HepG2 (cell line): ENCODE results near the gene LIMS2. TPM values are rescaled to one million over a fixed set of nuclear protein-coding genes. Genes with fewer than 3 reads are reported as not detected.

Source experiments
- DNMT1 ChIP-seq: sonication (generic); formaldehyde crosslinking; IDR thresholded peaks from 2 replicates; pipeline ENCODE4 v1.5.1; 2020; ENCODE audit warnings: mild to moderate bottlenecking, missing genetic modification reagents
- NCOA1 ChIP-seq: sonication (generic); formaldehyde crosslinking; IDR thresholded peaks from 2 replicates; pipeline ENCODE4 v1.9.0; 2021; ENCODE audit warnings: missing genetic modification reagents
- NFRKB ChIP-seq: fragments of 450-650 bp; IDR thresholded peaks from 2 replicates; pipeline ENCODE4 v1.6.1; 2017
- RARG ChIP-seq: sonication (generic); formaldehyde crosslinking; IDR thresholded peaks from 2 replicates; pipeline ENCODE4 v1.4.0; 2020; ENCODE audit warnings: low read depth, mild to moderate bottlenecking, missing genetic modification reagents
- RBFOX2 ChIP-seq: fragments of 200-400 bp; formaldehyde crosslinking; IDR thresholded peaks from 2 replicates; pipeline ENCODE4 v1.6.1; 2017; ENCODE audit warnings: low read depth, mild to moderate bottlenecking, low read length
- TOPORS ChIP-seq: sonication (generic); formaldehyde crosslinking; IDR thresholded peaks from 2 replicates; pipeline ENCODE4 v1.8.0; 2023; ENCODE audit warnings: mild to moderate bottlenecking, missing genetic modification reagents
- ZNF335 ChIP-seq: sonication (generic); formaldehyde crosslinking; IDR thresholded peaks from 2 replicates; pipeline ENCODE4 v1.4.0; 2020; ENCODE audit warnings: missing genetic modification reagents
- ZNF496 ChIP-seq: sonication (generic); formaldehyde crosslinking; IDR thresholded peaks from 2 replicates; pipeline ENCODE4 v1.8.1; 2023; ENCODE audit warnings: mild to moderate bottlenecking, moderate library complexity, missing genetic modification reagents; ENCODE audit not compliant: insufficient replicate concordance
- ZNF589 ChIP-seq: sonication (generic); formaldehyde crosslinking; conservative IDR thresholded peaks from 2 replicates; pipeline ENCODE4 v1.8.0; 2022; ENCODE audit warnings: mild to moderate bottlenecking, moderate library complexity, missing genetic modification reagents
- ZNF670 ChIP-seq: sonication (generic); formaldehyde crosslinking; IDR thresholded peaks from 2 replicates; pipeline ENCODE4 v1.8.0; 2022; ENCODE audit warnings: mild to moderate bottlenecking, missing genetic modification reagents, borderline replicate concordance
- ZNF720 ChIP-seq: sonication (generic); formaldehyde crosslinking; IDR thresholded peaks from 2 replicates; pipeline ENCODE4 v1.4.0; 2020; ENCODE audit warnings: missing genetic modification reagents
- ZNF761 ChIP-seq: sonication (generic); formaldehyde crosslinking; conservative IDR thresholded peaks from 2 replicates; pipeline ENCODE4 v1.4.0; 2020; ENCODE audit warnings: mild to moderate bottlenecking, missing genetic modification reagents
- ZSCAN12 ChIP-seq: sonication (generic); formaldehyde crosslinking; IDR thresholded peaks from 2 replicates; pipeline ENCODE4 v1.9.0; 2021; ENCODE audit warnings: mild to moderate bottlenecking, missing genetic modification reagents
- polyA plus RNA-seq, 8 experiments: library from polyadenylated mRNA; depleted of rRNA in 3 of 8; stranded (reverse) in 7 of 8; unstranded in 1 of 8; fragments of >200 nt; fragmentation: Illumina TruSeq in 4 of 8; extraction: Trizol in 4 of 8; gene quantifications; 2 replicates each; pipeline versions ENCODE4 v1.2.1 to v1.2.3, GENCODE V29; 2011 to 2016; ENCODE audit warnings: low read depth in 4 of 8, missing spikeins in 1 of 8, mixed read lengths in 1 of 8; ENCODE audit not compliant: insufficient read depth in 1 of 8
- total RNA-seq, 5 experiments: library from RNA; depleted of rRNA; stranded (reverse); fragments of >200 nt; fragmentation: Illumina TruSeq; extraction: Trizol; gene quantifications; 2 replicates each; pipeline ENCODE4 v1.2.3, GENCODE V29; 2016; ENCODE audit warnings: low read depth in 1 of 5
- TF ChIP-seq, protein P1 (sequence below): sonication (generic); formaldehyde crosslinking; IDR thresholded peaks from 2 replicates; pipeline ENCODE4 v1.4.0; 2020; ENCODE audit warnings: missing genetic modification reagents
- TF ChIP-seq, protein P2 (sequence below): sonication (generic); formaldehyde crosslinking; IDR thresholded peaks from 2 replicates; pipeline ENCODE4 v1.5.1; 2020; ENCODE audit warnings: missing genetic modification reagents, mild to moderate bottlenecking, borderline replicate concordance
- TF ChIP-seq, protein P3 (sequence below): sonication (generic); formaldehyde crosslinking; IDR thresholded peaks from 2 replicates; pipeline ENCODE4 v1.5.1; 2020; ENCODE audit warnings: missing genetic modification reagents, mild to moderate bottlenecking, borderline replicate concordance
- TF ChIP-seq, protein P4 (sequence below): sonication (generic); formaldehyde crosslinking; IDR thresholded peaks from 2 replicates; pipeline ENCODE4 v1.5.1; 2020; ENCODE audit warnings: missing genetic modification reagents, mild to moderate bottlenecking, borderline replicate concordance
- TF ChIP-seq, protein P5 (sequence below): sonication (generic); formaldehyde crosslinking; IDR thresholded peaks from 2 replicates; pipeline ENCODE4 v1.5.1; 2020; ENCODE audit warnings: mild to moderate bottlenecking, missing genetic modification reagents, borderline replicate concordance

The LIMS2 gene
- total and polyA plus RNA-seq, 2 of the 13 experiments (the other 11 are each of a cell fraction or from before 2014, with no cell fraction given): 1.0 to 1.9 TPM

DNA sequence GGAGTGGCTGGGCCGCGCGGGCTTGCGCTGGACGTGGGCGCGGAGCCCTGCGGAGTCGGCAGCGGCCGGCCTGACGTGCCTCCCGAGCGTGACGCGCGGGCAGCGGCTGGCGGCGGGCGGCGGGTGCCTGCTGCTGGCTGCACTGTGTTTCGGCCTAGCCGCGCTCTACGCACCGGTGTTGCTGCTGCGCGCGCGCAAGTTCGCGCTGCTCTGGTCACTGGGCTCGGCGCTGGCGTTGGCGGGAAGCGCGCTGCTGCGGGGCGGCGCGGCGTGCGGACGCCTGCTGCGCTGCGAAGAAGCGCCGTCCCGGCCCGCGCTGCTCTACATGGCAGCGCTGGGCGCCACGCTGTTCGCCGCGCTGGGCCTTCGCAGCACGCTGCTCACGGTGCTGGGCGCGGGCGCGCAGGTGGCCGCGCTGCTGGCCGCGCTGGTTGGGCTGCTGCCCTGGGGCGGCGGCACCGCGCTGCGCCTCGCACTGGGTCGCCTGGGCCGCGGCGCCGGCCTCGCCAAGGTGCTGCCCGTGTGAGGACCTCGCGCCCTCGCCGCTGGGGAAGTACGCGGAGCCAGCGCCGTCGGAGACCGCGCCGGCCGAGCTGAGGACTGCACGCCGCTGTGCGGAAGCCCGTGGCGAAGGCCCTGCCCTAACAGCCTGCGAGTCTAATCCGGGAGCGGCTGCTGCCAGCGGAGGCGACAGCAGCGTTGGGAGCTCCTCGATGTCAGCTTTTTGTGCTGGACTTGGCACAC lies 26.5 kb upstream of the LIMS2 start (continued):
- TF ChIP-seq TOPORS (CRISPR knock-in tag) (peak; percentile 41; the same call in 1 of the 2 replicates), ZNF761 (CRISPR knock-in tag) (no peak; the same call in 1 of the 2 replicates), NCOA1 (no peak), ZNF589 (CRISPR knock-in tag) (0 out of 2 replicates have a peak, but pooled peaks have one; percentile 65), RBFOX2 (peak; percentile 93), RARG (CRISPR knock-in tag) (no peak), ZNF496 (CRISPR knock-in tag) (no peak), ZNF720 (no peak), ZNF335 (CRISPR knock-in tag) (0 out of 2 replicates have a peak, but pooled peaks have one; percentile 52), ZNF670 (CRISPR knock-in tag) (no peak; the same call in 1 of the 2 replicates), DNMT1 (CRISPR knock-in tag) (no peak), NFRKB (no peak), ZSCAN12 (CRISPR knock-in tag) (peak; percentile 58)
- TF ChIP-seq, protein P1, sequence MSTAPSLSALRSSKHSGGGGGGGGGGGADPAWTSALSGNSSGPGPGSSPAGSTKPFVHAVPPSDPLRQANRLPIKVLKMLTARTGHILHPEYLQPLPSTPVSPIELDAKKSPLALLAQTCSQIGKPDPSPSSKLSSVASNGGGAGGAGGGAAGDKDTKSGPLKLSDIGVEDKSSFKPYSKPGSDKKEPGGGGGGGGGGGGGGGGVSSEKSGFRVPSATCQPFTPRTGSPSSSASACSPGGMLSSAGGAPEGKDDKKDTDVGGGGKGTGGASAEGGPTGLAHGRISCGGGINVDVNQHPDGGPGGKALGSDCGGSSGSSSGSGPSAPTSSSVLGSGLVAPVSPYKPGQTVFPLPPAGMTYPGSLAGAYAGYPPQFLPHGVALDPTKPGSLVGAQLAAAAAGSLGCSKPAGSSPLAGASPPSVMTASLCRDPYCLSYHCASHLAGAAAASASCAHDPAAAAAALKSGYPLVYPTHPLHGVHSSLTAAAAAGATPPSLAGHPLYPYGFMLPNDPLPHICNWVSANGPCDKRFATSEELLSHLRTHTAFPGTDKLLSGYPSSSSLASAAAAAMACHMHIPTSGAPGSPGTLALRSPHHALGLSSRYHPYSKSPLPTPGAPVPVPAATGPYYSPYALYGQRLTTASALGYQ (CRISPR knock-in tag): peak; percentile 48; the same call in 1 of the 2 replicates
- TF ChIP-seq, protein P2, sequence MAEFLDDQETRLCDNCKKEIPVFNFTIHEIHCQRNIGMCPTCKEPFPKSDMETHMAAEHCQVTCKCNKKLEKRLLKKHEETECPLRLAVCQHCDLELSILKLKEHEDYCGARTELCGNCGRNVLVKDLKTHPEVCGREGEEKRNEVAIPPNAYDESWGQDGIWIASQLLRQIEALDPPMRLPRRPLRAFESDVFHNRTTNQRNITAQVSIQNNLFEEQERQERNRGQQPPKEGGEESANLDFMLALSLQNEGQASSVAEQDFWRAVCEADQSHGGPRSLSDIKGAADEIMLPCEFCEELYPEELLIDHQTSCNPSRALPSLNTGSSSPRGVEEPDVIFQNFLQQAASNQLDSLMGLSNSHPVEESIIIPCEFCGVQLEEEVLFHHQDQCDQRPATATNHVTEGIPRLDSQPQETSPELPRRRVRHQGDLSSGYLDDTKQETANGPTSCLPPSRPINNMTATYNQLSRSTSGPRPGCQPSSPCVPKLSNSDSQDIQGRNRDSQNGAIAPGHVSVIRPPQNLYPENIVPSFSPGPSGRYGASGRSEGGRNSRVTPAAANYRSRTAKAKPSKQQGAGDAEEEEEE (CRISPR knock-in tag): no peak
- TF ChIP-seq, protein P3, sequence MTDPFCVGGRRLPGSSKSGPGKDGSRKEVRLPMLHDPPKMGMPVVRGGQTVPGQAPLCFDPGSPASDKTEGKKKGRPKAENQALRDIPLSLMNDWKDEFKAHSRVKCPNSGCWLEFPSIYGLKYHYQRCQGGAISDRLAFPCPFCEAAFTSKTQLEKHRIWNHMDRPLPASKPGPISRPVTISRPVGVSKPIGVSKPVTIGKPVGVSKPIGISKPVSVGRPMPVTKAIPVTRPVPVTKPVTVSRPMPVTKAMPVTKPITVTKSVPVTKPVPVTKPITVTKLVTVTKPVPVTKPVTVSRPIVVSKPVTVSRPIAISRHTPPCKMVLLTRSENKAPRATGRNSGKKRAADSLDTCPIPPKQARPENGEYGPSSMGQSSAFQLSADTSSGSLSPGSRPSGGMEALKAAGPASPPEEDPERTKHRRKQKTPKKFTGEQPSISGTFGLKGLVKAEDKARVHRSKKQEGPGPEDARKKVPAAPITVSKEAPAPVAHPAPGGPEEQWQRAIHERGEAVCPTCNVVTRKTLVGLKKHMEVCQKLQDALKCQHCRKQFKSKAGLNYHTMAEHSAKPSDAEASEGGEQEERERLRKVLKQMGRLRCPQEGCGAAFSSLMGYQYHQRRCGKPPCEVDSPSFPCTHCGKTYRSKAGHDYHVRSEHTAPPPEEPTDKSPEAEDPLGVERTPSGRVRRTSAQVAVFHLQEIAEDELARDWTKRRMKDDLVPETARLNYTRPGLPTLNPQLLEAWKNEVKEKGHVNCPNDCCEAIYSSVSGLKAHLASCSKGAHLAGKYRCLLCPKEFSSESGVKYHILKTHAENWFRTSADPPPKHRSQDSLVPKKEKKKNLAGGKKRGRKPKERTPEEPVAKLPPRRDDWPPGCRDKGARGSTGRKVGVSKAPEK (CRISPR knock-in tag): peak; percentile 87; the same call in 1 of the 2 replicates
- TF ChIP-seq, protein P4, sequence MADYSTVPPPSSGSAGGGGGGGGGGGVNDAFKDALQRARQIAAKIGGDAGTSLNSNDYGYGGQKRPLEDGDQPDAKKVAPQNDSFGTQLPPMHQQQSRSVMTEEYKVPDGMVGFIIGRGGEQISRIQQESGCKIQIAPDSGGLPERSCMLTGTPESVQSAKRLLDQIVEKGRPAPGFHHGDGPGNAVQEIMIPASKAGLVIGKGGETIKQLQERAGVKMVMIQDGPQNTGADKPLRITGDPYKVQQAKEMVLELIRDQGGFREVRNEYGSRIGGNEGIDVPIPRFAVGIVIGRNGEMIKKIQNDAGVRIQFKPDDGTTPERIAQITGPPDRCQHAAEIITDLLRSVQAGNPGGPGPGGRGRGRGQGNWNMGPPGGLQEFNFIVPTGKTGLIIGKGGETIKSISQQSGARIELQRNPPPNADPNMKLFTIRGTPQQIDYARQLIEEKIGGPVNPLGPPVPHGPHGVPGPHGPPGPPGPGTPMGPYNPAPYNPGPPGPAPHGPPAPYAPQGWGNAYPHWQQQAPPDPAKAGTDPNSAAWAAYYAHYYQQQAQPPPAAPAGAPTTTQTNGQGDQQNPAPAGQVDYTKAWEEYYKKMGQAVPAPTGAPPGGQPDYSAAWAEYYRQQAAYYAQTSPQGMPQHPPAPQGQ (CRISPR knock-in tag): no peak
- TF ChIP-seq, protein P5, sequence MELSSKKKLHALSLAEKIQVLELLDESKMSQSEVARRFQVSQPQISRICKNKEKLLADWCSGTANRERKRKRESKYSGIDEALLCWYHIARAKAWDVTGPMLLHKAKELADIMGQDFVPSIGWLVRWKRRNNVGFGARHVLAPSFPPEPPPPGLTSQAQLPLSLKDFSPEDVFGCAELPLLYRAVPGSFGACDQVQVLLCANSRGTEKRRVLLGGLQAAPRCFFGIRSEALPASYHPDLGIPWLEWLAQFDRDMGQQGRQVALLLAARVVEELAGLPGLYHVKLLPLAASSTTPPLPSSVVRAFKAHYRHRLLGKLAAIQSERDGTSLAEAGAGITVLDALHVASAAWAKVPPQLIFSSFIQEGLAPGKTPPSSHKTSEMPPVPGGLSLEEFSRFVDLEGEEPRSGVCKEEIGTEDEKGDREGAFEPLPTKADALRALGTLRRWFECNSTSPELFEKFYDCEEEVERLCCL (CRISPR knock-in tag): 0 out of 2 replicates have a peak, but pooled peaks have one; percentile 76
